GM18861 (cell line): ENCODE data around the gene KLHDC10.
"Not testable (repeated sequence)": the region's sequence is repeated elsewhere in the genome, so short reads cannot be mapped to it uniquely, and the experiment has no call there.

Source experiments
- ATAC-seq: cut with Tn5 transposase; IDR thresholded peaks from one replicate; pipeline ENCODE4 v1.9.1; 2021; ENCODE audit not compliant: unreplicated experiment

Gene KLHDC10

GRCh38 chr7:130079846-130080394, 9.6 kb downstream of the KLHDC10 start:
- no peak for ATAC-seq

- ATAC-seq = not testable (repeated sequence)
Observed at GRCh38 chr7:130083497-130083896, 13.2 kb downstream of the KLHDC10 start.

GRCh38 chr7:130084037-130084875, 13.9 kb downstream of the KLHDC10 start:
- ATAC-seq = no peak

GRCh38 chr7:130085235-130085634, 14.9 kb downstream of the KLHDC10 start:
- ATAC-seq = not testable (repeated sequence)

- no peak for ATAC-seq
Observed at GRCh38 chr7:130086938-130087337, 16.6 kb downstream of the KLHDC10 start.

GRCh38 chr7:130087364-130087763, 17.0 kb downstream of the KLHDC10 start:
- ATAC-seq = no peak

GRCh38 chr7:130090745-130091532, 20.6 kb downstream of the KLHDC10 start:
- no peak for ATAC-seq

- no peak for ATAC-seq
Observed at GRCh38 chr7:130091999-130092398, 21.7 kb downstream of the KLHDC10 start.

- no peak for ATAC-seq
Observed at GRCh38 chr7:130092598-130092997, 22.3 kb downstream of the KLHDC10 start.

GRCh38 chr7:130095812-130096211, 25.5 kb downstream of the KLHDC10 start:
- ATAC-seq = no peak

GRCh38 chr7:130096243-130096827, 26.0 kb downstream of the KLHDC10 start:
- no peak for ATAC-seq

GRCh38 chr7:130099331-130099730, 29.0 kb downstream of the KLHDC10 start:
- no peak for ATAC-seq

- ATAC-seq = no peak
Observed at GRCh38 chr7:130102588-130102987, 32.3 kb downstream of the KLHDC10 start.

GRCh38 chr7:130107949-130108674, 37.8 kb downstream of the KLHDC10 start:
- ATAC-seq = no peak

GRCh38 chr7:130108809-130109208, 38.5 kb downstream of the KLHDC10 start:
- ATAC-seq = no peak

GRCh38 chr7:130112093-130112492, 41.8 kb downstream of the KLHDC10 start:
- ATAC-seq = no peak

- no peak for ATAC-seq
Observed at GRCh38 chr7:130112662-130113425, 42.5 kb downstream of the KLHDC10 start.

- not testable (repeated sequence) for ATAC-seq
Observed at GRCh38 chr7:130113426-130113805, 43.1 kb downstream of the KLHDC10 start.

- no peak for ATAC-seq
Observed at GRCh38 chr7:130113887-130114286, 43.6 kb downstream of the KLHDC10 start.

GRCh38 chr7:130114374-130114773, 44.0 kb downstream of the KLHDC10 start:
- peak; percentile 53 for ATAC-seq
